ENCODE results near the gene CCNDBP1.

CCNDBP1 gene

DNA sequence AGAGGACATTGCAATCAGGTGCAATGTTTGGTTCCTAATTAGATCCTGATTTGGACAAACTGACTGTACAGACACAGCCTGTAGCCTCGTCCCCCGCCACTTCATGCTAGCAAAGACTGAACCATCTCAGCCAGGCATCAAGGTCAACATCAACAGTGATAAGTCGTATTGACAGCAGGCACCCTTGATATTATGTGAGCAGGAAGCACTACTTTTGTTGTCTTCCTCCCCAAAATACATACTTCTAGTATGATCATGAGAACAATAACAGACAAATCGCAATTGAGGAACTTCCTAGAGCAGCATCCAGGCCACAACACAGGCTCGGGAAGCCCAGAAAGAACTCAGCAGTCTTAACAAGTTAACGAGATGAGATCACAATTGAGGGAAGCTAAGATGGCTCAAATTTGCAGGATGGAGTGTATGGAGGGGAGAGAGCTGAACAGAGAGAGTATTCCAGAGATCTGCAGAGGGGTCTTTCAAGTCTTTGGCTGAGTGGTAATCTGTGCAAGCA is 61.1 kb downstream of the CCNDBP1 start:
- no peak for ATAC-seq

Measured in activated CD4-positive, CD25-positive, alpha-beta regulatory T cell treated with anti-CD3 and anti-CD28 coated beads, Interleukin-2, amount 50 U/mL, for 24 hours (primary cell).